ENCODE data around the gene SNRNP48.

- TF ChIP-seq POLR2A (IDR thresholded peaks at IDR 0.05; ENCODE audit: low read depth, low read length) (no peak), TAF1 (IDR thresholded peaks at IDR 0.05; ENCODE audit: borderline replicate concordance, low read depth, low read length) (no peak), POLR2AphosphoS5 (IDR thresholded peaks at IDR 0.05; ENCODE audit: low read depth, low read length) (no peak)
Measured at GRCh38 chr6:7578516-7578915, 11.5 kb upstream of the SNRNP48 start.

All from GM12892 (cell line).